Immature natural killer cell (primary cell): Measurements from ENCODE around the gene CD79B. TPM values are rescaled to one million over a fixed set of nuclear protein-coding genes. Genes with fewer than 3 reads are reported as not detected.

Source experiments
- DNase-seq, 3 donors: peaks; one replicate each; pipeline ENCODE4 v3.0.0; 2022; ENCODE audit warnings: mixed read lengths in 1 of 3
- H3K27ac Mint-ChIP-seq, 6 donors: one replicate each; pipeline ENCODE4 v1.8.0; 2020; ENCODE audit warnings: mixed read lengths in 6 of 6, mild to moderate bottlenecking in 5 of 6, inconsistent platforms in 4 of 6, moderate library complexity in 3 of 6
- H3K27me3 Mint-ChIP-seq, 3 donors: one replicate each; pipeline ENCODE4 v1.8.0; 2020 to 2021; ENCODE audit warnings: low read depth in 3 of 3, mild to moderate bottlenecking in 3 of 3, mixed read lengths in 3 of 3, moderate library complexity in 3 of 3, inconsistent platforms in 1 of 3
- H3K36me3 Mint-ChIP-seq, 3 donors: one replicate each; pipeline ENCODE4 v1.8.0; 2020; ENCODE audit warnings: mixed read lengths in 3 of 3, inconsistent platforms in 2 of 3, mild to moderate bottlenecking in 2 of 3
- H3K4me1 Mint-ChIP-seq, 2 donors: one replicate each; pipeline ENCODE4 v1.8.0; 2020; ENCODE audit warnings: inconsistent platforms in 2 of 2, mild to moderate bottlenecking in 2 of 2, mixed read lengths in 2 of 2, moderate library complexity in 1 of 2
- H3K4me3 Mint-ChIP-seq, 5 donors: one replicate each; pipeline ENCODE4 v1.8.0; 2020; ENCODE audit warnings: mild to moderate bottlenecking in 5 of 5, mixed read lengths in 5 of 5, inconsistent platforms in 3 of 5, moderate library complexity in 3 of 5
- H3K9me3 Mint-ChIP-seq, 6 donors: one replicate each; pipeline ENCODE4 v1.8.0; 2020; ENCODE audit warnings: mild to moderate bottlenecking in 6 of 6, mixed read lengths in 6 of 6, inconsistent platforms in 4 of 6, moderate library complexity in 3 of 6
- polyA plus RNA-seq, 3 donors: library from polyadenylated mRNA; unstranded; fragments of 300-500 nt; fragmentation: Illumina TruSeq; gene quantifications; one replicate each; pipeline ENCODE4 v1.2.3, GENCODE V29; 2021

Gene CD79B
- polyA plus RNA-seq, 3 donors from 2014 or later = 45.8 to 67.3 (median 51.9) TPM

DNA sequence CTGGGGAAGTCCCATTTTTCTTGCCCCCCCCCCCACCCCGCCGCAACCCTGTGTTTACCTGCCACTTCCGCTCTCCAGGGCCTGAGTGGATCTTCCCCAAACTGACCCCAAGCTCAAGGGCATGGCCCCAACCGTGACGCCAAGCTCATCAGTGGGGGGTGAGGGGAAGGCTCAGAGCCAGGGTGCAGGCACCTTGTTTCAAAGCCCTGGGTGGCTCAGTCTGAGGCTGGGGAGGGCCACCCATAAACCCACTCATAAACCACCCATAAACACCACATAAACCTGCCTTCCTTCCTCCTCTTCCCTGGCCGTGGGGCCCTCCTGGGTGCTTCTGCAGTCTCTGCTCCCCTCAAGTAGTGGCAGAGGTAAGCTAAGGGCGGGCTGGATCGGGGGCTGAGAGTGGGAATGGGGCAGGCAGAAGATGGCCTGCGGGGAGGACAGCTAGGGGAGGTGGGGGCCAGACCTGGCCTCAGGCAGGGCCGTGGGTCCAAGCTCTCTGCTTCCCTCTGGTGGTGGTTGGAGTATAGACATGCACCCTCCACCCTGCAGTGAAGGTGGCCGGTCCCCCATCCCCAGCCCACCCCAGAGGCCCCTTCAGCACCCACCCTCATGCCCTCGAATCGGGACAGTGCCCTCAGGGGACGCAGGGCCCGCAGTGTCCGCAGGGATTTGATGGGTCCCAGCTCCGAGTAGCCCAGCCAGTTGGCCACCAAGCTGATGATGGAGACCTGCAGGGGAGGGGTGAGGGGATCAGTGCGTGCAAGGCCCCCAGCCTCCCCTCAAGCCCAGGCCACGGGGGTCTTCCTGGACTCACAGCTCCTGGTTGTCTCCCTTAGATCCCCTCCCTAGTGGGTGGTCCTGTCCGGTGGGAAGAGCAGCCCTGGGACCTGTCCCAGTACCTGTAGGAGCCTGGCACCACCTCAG, 14.6 kb upstream of the CD79B start:
- Mint-ChIP-seq H3K36me3 (no peaks in the 10 kb centered on the region), H3K4me1 (peaks cover 13 to 19% of the 10 kb centered on the region in 2 donors), H3K27ac (peak overlapping the region in 5 of 6 donors; percentile 41 to 83 (median 57)), H3K27me3 (peaks cover 0 to 6% (median 5%) of the 10 kb centered on the region in 3 donors), H3K4me3 (peak overlapping the region; percentile 58 to 80 (median 78)), H3K9me3 (no peaks in the 10 kb centered on the region)
- DNase-seq = peak; percentile 70 to 73 (median 71)

DNA sequence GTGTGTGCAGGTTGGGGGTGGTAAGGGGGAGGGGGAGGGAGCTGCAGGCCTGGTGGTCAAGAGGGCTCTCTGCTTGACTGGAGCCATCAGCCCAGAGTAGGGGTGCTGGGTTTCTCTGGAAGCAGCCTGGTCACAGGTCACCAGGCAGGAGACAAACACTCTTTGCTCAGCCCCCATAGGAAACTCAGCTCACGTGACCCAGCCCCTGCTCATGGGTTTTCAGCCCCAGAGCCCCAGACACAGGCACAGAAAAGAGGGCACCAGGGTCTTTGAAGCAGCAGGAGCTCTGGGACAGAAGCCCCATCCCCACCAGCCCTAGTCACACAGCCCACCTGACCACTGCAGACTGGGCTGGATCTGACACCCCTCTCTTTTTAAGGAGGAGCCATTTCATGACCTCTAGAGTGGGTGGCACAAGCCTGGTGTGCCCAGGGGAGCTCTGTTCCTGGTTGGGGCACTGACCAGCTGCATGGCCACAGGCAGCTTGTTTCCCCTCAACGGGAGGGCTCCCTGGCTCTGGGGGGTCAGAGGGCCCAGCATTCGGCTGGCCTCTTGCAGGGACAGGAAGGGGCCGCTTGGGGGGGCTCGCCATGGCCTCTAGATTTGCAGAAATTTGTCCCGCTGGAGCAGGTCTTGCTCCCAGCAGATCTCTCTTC, 13.8 kb upstream of the CD79B start:
- peak overlapping the region in 1 of 6 donors; percentile 10 for H3K27ac Mint-ChIP-seq

DNA sequence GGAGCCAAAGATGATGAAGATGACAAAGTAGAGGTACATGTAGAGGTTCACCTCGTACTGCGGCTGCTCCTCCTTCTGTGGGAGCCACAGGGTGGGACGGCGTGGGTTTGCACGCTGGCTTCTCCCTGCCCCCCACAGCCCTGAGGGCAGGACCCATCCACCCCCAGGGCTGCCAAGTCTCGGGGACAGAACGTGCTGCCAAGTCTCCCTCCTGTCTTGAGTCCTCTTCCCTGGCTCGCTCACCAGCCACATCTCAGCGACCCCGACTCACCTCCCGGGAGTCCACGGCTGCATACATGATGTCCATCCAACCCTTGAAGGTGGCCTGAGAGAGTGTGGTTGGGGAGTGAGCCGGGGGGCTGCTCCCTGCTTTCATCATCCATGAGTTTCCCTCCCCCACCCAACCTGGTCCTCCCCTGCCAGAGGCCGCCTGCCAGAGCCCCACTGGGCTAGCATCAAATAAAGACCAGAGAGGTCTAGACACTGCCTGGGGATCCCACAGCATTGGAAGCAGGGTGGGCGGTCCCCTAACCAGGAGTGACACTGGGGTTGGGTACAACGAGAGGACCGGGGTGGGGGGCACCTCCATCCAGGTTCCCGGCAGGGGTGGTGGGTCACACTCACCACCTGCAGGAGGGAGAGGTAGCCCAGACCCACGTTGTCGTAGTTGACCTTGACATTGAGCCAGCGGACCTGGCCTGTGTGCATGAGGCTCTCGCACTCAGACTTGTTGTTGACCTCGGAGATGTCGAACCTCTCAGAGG, 12.8 kb upstream of the CD79B start:
- peak overlapping the region in 2 of 6 donors; percentile 45 to 54 for H3K27ac Mint-ChIP-seq
- no peaks in the 10 kb centered on the region for H3K36me3 Mint-ChIP-seq
- no peaks in the 10 kb centered on the region for H3K9me3 Mint-ChIP-seq

More for the DNA sequence above, 13.8 kb upstream of the CD79B start:
- Mint-ChIP-seq H3K4me3 (peak overlapping the region in 3 of 5 donors; percentile 35 to 77 (median 61)), H3K4me1 (peaks cover 13 to 19% of the 10 kb centered on the region in 2 donors), H3K36me3 (no peaks in the 10 kb centered on the region), H3K9me3 (no peaks in the 10 kb centered on the region), H3K27me3 (peaks cover 0 to 6% (median 5%) of the 10 kb centered on the region in 3 donors)
- DNase-seq = peak in 2 of 3 donors; percentile 14 to 22

DNA sequence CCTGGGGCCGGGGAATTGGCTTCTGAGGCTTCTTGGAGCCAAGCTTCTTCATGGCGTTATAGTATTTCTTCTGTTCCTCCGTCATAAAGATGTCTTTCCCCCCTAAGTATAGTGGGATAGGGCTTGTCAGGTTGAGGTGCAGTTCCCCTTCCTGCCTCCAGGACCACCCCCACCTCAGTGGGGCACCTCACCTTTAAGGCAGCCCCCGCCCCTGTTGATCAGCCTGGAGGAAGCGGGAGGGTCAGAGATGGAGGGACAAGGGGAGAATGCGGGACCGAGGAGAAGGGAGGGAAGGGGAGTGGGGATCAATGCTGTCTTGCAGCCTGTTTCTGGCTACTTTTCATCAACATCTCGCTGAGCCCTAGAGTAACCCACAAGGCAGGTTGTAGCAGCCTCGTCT, 11.6 kb upstream of the CD79B start:
- no peaks in the 10 kb centered on the region for H3K36me3 Mint-ChIP-seq
- peak overlapping the region in 1 of 6 donors; percentile 58 for H3K27ac Mint-ChIP-seq
- H3K27me3 Mint-ChIP-seq = peaks cover 0 to 6% (median 5%) of the 10 kb centered on the region in 3 donors
- no peak overlapping the region for H3K4me3 Mint-ChIP-seq
- DNase-seq = no peak
- H3K4me1 Mint-ChIP-seq = peaks cover 13 to 25% of the 10 kb centered on the region in 2 donors
- H3K9me3 Mint-ChIP-seq = no peaks in the 10 kb centered on the region

More for the DNA sequence above, 12.8 kb upstream of the CD79B start:
- Mint-ChIP-seq H3K27me3 (peaks cover 0 to 6% (median 5%) of the 10 kb centered on the region in 3 donors), H3K4me3 (peak overlapping the region in 3 of 5 donors; percentile 30 to 66 (median 32)), H3K4me1 (peaks cover 13 to 19% of the 10 kb centered on the region in 2 donors)
- DNase-seq = no peak

DNA sequence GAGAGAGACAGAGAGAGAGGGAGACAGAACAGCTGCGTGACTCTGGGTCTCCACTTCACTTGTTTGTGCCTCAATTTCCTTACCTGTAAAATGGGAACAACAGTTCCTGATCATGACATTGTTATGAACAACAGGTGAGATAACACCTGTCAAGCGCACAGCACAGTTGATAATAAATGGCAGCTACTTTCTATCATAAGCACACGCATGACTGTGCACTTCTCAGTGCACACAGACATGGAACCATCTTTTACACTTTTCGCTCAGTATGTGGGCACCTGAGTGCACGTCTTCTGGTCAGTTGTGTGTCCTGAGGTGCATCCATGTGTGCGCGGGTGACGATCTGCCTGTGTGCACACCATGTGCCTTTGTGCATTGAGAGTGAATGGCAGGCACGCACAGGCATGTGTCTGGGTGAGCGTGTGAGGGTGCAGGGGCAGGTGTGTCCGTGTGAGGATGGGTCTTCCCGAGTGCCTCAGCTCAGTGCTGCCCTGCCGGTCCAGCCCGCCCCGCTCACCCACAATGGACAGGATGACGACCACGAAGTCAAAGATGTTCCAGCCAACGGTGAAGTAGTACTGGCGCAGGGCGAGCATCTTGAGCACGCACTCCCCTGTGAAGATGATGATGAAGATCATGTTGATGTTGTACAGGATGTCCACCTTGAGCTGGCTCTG, 10.3 kb upstream of the CD79B start:
- no peak for DNase-seq
- Mint-ChIP-seq H3K27ac (no peak overlapping the region), H3K27me3 (peaks cover 0 to 6% (median 4%) of the 10 kb centered on the region in 3 donors), H3K9me3 (no peaks in the 10 kb centered on the region), H3K36me3 (no peaks in the 10 kb centered on the region), H3K4me3 (no peak overlapping the region), H3K4me1 (peaks cover 13 to 25% of the 10 kb centered on the region in 2 donors)

DNA sequence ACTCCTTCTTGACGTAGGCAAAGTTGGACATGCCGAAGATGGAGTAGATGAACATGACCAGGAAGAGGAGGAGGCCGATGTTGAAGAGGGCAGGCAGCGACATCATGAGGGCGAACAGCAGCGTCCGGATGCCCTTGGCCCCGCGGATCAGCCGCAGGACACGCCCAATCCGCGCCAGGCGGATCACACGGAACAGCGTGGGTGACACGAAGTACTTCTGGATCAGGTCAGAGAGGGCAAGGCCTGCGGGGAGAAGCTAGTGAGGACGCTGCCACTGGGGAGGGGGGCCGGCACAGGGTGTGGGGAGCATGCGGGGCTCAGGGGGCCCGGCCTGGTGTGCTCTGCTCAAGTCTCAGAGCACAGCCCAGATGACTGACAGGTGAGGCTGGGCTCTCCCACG, 9.6 kb upstream of the CD79B start:
- Mint-ChIP-seq H3K36me3 (no peaks in the 10 kb centered on the region), H3K27me3 (peaks cover 0 to 5% (median 4%) of the 10 kb centered on the region in 3 donors), H3K4me1 (peaks cover 11 to 23% of the 10 kb centered on the region in 2 donors), H3K4me3 (no peak overlapping the region), H3K27ac (no peak overlapping the region), H3K9me3 (no peaks in the 10 kb centered on the region)
- DNase-seq = no peak

DNA sequence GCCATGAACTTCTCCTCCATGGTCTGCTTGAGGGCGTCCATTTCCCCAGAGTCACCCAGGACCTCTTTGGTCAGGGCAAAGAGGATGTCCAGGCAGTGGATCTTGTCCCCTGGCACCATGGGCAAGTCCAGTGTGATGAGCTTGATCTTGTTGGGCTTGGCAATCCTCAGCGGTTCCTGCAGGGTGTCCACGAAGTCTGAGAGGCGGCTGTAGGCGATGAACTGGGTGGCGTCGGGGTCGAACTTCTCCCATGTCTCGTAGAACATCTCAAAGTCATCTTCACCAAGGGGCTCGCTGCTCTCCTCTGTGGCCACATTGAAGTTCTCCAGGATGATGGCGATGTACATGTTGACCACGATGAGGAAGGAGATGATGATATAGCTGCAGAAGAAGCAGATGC, 9.0 kb upstream of the CD79B start:
- peaks cover 0 to 1% (median 0%) of the 10 kb centered on the region in 3 donors for H3K36me3 Mint-ChIP-seq
- H3K4me1 Mint-ChIP-seq = peaks cover 7 to 17% of the 10 kb centered on the region in 2 donors

DNA sequence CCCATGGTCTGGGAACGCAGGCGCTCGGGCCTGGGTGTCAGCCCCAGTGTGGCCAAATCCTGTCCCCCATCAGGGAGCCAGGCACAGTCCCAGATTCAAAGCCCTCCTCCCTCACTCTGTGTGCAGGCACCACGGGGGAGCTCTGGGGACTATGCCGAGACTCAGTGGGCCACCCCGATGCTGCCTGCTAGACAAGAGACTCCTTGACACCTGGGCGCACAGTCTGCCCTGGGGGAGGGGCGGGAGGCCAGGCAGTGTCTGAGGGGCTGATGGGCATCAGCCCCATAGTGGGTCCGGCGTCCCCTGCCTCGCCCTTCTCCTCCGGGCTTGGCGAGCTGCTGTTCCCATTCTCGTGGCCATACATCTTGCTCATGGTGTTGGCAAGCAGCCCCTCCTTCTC, 8.5 kb upstream of the CD79B start:
- no peak for DNase-seq
- Mint-ChIP-seq H3K9me3 (no peaks in the 10 kb centered on the region), H3K4me1 (peaks cover 3 to 11% of the 10 kb centered on the region in 2 donors), H3K27me3 (peaks cover 1 to 4% (median 3%) of the 10 kb centered on the region in 3 donors), H3K36me3 (peaks cover 0 to 4% (median 0%) of the 10 kb centered on the region in 3 donors), H3K27ac (no peak overlapping the region), H3K4me3 (no peak overlapping the region)

More for the DNA sequence above, 9.0 kb upstream of the CD79B start:
- Mint-ChIP-seq H3K9me3 (no peaks in the 10 kb centered on the region), H3K4me3 (no peak overlapping the region), H3K27me3 (peaks cover 0 to 4% (median 1%) of the 10 kb centered on the region in 3 donors), H3K27ac (no peak overlapping the region)
- DNase-seq = no peak

DNA sequence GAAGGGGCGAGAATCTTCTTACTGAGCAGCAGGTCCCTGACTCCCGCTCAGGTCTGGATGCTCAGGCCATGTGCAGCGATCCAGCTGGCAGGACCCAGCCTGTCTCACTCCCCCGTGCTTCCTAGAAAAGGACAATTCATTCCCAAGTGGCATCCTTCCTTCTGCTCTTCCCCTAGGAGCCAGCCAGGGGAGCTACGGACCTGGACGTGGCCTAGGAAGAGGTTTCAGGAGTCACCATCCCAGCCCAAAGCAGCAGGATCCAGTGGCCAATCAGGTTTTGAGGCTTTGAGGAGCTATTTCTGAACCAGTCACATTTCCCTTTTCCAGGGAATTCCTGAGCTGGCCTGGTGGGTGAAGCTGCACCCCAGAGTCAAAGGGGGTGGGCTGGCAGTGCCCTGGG, 7.8 kb upstream of the CD79B start:
- Mint-ChIP-seq H3K9me3 (no peaks in the 10 kb centered on the region), H3K4me1 (peaks cover 0 to 5% of the 10 kb centered on the region in 2 donors), H3K36me3 (peaks cover 0 to 4% (median 0%) of the 10 kb centered on the region in 3 donors), H3K4me3 (no peak overlapping the region), H3K27ac (no peak overlapping the region), H3K27me3 (peaks cover 3 to 4% (median 4%) of the 10 kb centered on the region in 3 donors)
- no peak for DNase-seq

DNA sequence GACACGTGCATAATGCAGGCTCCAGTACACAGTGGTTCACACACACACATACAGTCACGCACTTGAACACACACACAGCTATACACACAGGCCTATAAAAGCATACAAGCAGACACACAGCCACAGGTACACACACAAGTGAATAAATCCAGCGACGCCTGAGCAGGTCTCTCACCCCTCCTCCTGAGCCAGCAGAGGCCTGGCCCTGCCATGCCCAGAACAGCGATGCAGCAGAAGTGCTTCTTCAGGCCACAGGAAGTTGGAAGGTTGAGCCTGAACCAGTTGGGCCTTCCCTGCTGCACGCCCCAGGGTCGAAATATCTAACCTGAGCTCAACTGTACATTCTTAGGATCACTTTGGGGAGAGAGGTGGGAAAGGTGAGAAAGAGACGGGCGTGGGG, 7.3 kb upstream of the CD79B start:
- Mint-ChIP-seq H3K27ac (peak overlapping the region in 2 of 6 donors; percentile 47 to 53), H3K4me3 (no peak overlapping the region), H3K27me3 (peaks cover 3 to 4% (median 4%) of the 10 kb centered on the region in 3 donors), H3K4me1 (peaks cover 0 to 5% of the 10 kb centered on the region in 2 donors), H3K36me3 (peaks cover 0 to 4% (median 0%) of the 10 kb centered on the region in 3 donors), H3K9me3 (no peaks in the 10 kb centered on the region)
- DNase-seq = no peak

DNA sequence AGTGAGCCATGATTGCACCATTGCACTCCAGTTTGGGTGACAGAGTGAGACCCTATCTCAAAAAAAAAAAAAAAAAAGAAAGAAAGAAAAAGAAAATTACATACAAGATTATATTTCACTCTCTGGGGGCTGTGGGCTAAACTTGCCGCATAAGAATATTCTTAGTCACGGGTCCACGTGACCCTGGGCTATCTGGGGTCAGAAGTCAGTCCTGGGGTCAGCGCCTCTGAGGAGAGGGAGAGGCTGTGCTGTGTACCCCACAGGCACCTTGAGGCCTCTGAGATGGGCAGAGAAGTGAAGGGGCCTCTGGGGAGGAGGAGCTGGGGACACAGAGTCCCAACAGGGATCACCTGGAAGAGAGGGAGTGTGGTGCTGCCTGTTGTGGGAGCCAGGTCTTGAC, 5.8 kb upstream of the CD79B start:
- Mint-ChIP-seq H3K4me1 (peaks cover 5 to 7% of the 10 kb centered on the region in 2 donors), H3K36me3 (peaks cover 0 to 4% (median 0%) of the 10 kb centered on the region in 3 donors), H3K27ac (no peak overlapping the region), H3K9me3 (no peaks in the 10 kb centered on the region), H3K27me3 (peaks cover 3 to 4% (median 4%) of the 10 kb centered on the region in 3 donors), H3K4me3 (no peak overlapping the region)
- DNase-seq = no peak

DNA sequence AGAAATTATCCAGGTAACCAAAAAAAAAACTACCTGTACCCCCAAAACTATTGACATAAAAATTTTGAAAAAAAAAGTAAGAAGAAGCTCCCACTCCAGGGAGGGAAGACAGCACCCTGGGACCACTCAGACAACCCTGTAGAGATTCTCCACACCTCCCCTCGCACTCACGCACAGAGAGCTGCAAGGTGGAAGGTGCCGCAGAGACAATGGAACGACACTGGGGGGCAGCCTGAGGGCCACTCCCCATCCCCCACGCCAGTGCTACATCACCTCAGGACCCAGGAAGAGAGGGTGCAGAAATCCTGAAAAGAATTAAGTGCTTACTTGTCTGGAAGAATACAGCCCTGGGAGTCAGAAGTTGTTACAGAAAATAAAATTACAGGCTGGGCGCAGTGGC, 5.2 kb upstream of the CD79B start:
- no peak for DNase-seq
- H3K4me1 Mint-ChIP-seq = peaks cover 11 to 12% of the 10 kb centered on the region in 2 donors
- peaks cover 0 to 4% (median 0%) of the 10 kb centered on the region in 3 donors for H3K36me3 Mint-ChIP-seq

More for the DNA sequence above, 5.2 kb upstream of the CD79B start:
- Mint-ChIP-seq H3K27ac (no peak overlapping the region), H3K9me3 (no peaks in the 10 kb centered on the region), H3K4me3 (no peak overlapping the region), H3K27me3 (peaks cover 2 to 4% (median 3%) of the 10 kb centered on the region in 3 donors)
